CD4-positive, alpha-beta T cell (primary cell): ENCODE results near the gene PHACTR3. TPM values are rescaled to one million over a fixed set of nuclear protein-coding genes. Genes with fewer than 3 reads are reported as not detected.
"Not testable (repeated sequence)": the region's sequence is repeated elsewhere in the genome, so short reads cannot be mapped to it uniquely, and the experiment has no call there.

Experiments used
- ATAC-seq: fragments of 200-7000 bp; cut with Tn5 transposase; one replicate; pipeline ENCODE4 v1.10.0; 2022; ENCODE audit warnings: mild to moderate bottlenecking; ENCODE audit not compliant: poor library complexity
- CTCF ChIA-PET: fragments of 350-600 bp; sonication (Branson Sonifier 250); formaldehyde crosslinking; loops from one replicate; lab custom pipeline; 2021; ENCODE audit warnings: antibody characterized with exemption, inconsistent platforms; lab: Charles Lee
- POLR2A ChIA-PET: fragments of 350-600 bp; sonication (Branson Sonifier 250); formaldehyde crosslinking; loops from one replicate; lab custom pipeline; 2021; ENCODE audit warnings: antibody characterized with exemption, inconsistent platforms; lab: Charles Lee
- DNase-seq, 14 experiments: peaks; one replicate each; pipeline ENCODE4 v3.0.0-alpha.2; 2013 to 2020; ENCODE audit warnings: mixed read lengths in 2 of 14
- H3K27ac ChIP-seq, 2 donors: one replicate each; pipeline versions ENCODE4 v1.5.1 to v1.7.0; 2013; ENCODE audit warnings: low read length in 2 of 2, low read depth in 1 of 2, mild to moderate bottlenecking in 1 of 2
- H3K27me3 ChIP-seq, 2 experiments: 1 replicate in 1 of 2; 2 replicates in 1 of 2; pipeline versions ENCODE4 v1.6.1 to v1.7.0; 2013; ENCODE audit warnings: low read length in 2 of 2, control low read depth in 1 of 2, mild to moderate bottlenecking in 1 of 2, moderate library complexity in 1 of 2; ENCODE audit not compliant: insufficient read depth in 2 of 2, control insufficient read depth in 1 of 2
- H3K36me3 ChIP-seq: one replicate; pipeline ENCODE4 v1.6.1; 2013; ENCODE audit warnings: low read length, control low read depth; ENCODE audit not compliant: insufficient read depth
- H3K4me1 ChIP-seq: one replicate; pipeline ENCODE4 v1.6.1; 2013; ENCODE audit warnings: low read length, control low read depth; ENCODE audit not compliant: insufficient read depth
- H3K4me3 ChIP-seq: one replicate; pipeline ENCODE4 v1.5.1; 2013; ENCODE audit warnings: mild to moderate bottlenecking, low read length, moderate library complexity
- H3K9me3 ChIP-seq, 2 experiments: 1 replicate in 1 of 2; 2 replicates in 1 of 2; pipeline versions ENCODE4 v1.6.1 to v1.7.0; 2013; ENCODE audit warnings: low read length in 2 of 2, mild to moderate bottlenecking in 2 of 2, control low read depth in 1 of 2, moderate library complexity in 1 of 2; ENCODE audit not compliant: control insufficient read depth in 1 of 2, insufficient read depth in 1 of 2
- H3K27ac Mint-ChIP-seq: one replicate; pipeline ENCODE4 v1.8.0; 2020; ENCODE audit warnings: mixed read lengths
- H3K27me3 Mint-ChIP-seq: one replicate; pipeline ENCODE4 v1.8.0; 2021; ENCODE audit warnings: mixed read lengths
- H3K36me3 Mint-ChIP-seq: one replicate; pipeline ENCODE4 v1.8.0; 2021; ENCODE audit warnings: low read depth, mixed read lengths
- H3K4me1 Mint-ChIP-seq: one replicate; pipeline ENCODE4 v1.8.0; 2021; ENCODE audit warnings: low read depth, mixed read lengths
- H3K4me3 Mint-ChIP-seq: one replicate; pipeline ENCODE4 v1.8.0; 2020; ENCODE audit warnings: mild to moderate bottlenecking, mixed read lengths
- H3K9me3 Mint-ChIP-seq: one replicate; pipeline ENCODE4 v1.8.0; 2020; ENCODE audit warnings: mixed read lengths
- intact Hi-C, 2 experiments: fragments of 100-400 bp; cut with DNase I in 1 of 2; cut with micrococcal nuclease in 1 of 2; formaldehyde crosslinking; loops; one replicate each; pipeline versions ENCODE4 v1.15.1 to v1.9.0; 2023 to 2025; cut with DNase I, micrococcal nuclease
- total RNA-seq, 174 experiments: library from RNA in 2 of 174; stranded (reverse) in 2 of 174; gene quantifications; one replicate each; pipeline ENCODE4 v1.2.3 and lab custom pipeline; 2021 to 2026
- TF ChIP-seq, protein P1 (sequence below): fragments of 200-600 bp; IDR thresholded peaks from one replicate; pipeline ENCODE4 v1.8.0; 2022; ENCODE audit warnings: antibody characterized with exemption, mild to moderate bottlenecking

PHACTR3 gene
- total RNA-seq, 2 experiments from 2014 or later: not detected

DNA sequence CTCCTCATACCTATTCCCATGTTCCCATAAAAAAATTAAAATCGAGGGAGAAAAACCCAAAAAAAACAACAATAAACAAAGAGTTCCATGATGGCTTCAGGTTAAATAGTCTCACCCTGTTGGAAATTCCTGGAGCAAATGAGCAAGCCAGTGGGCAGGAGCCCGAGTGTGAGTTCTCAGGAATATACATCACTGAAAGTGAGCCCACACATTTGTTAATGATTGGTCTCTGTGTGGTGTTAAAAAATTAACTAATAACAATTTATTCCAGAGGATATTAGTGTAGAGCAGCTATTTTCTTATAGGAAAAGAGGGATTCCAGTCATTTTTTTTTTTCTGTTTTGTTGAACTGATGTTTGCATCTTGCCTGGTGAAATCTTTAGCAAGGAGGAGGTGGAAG, 12.9 kb downstream of the PHACTR3 start:
- Histone ChIP-seq H3K4me3 (no peak overlapping the region), H3K4me1 (no peaks in the 10 kb centered on the region), H3K27ac (no peak overlapping the region), H3K36me3 (no peaks in the 10 kb centered on the region), H3K9me3 (peaks cover 0 to 11% of the 10 kb centered on the region in 2 experiments), H3K27me3 (peaks cover 0 to 11% of the 10 kb centered on the region in 2 experiments)
- TF ChIP-seq, protein P1, sequence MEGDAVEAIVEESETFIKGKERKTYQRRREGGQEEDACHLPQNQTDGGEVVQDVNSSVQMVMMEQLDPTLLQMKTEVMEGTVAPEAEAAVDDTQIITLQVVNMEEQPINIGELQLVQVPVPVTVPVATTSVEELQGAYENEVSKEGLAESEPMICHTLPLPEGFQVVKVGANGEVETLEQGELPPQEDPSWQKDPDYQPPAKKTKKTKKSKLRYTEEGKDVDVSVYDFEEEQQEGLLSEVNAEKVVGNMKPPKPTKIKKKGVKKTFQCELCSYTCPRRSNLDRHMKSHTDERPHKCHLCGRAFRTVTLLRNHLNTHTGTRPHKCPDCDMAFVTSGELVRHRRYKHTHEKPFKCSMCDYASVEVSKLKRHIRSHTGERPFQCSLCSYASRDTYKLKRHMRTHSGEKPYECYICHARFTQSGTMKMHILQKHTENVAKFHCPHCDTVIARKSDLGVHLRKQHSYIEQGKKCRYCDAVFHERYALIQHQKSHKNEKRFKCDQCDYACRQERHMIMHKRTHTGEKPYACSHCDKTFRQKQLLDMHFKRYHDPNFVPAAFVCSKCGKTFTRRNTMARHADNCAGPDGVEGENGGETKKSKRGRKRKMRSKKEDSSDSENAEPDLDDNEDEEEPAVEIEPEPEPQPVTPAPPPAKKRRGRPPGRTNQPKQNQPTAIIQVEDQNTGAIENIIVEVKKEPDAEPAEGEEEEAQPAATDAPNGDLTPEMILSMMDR: no peak
- no peak overlapping the region for H3K27ac Mint-ChIP-seq
- no peaks in the 10 kb centered on the region for H3K36me3 Mint-ChIP-seq
- no peaks in the 10 kb centered on the region for H3K4me1 Mint-ChIP-seq
- no peaks in the 10 kb centered on the region for H3K9me3 Mint-ChIP-seq
- H3K4me3 Mint-ChIP-seq: no peak overlapping the region
- H3K27me3 Mint-ChIP-seq: peaks cover 40% of the 10 kb centered on the region
- CTCF ChIA-PET: no interaction called here
- POLR2A ChIA-PET: no interaction called here
- intact Hi-C loops: no loop called here
- ATAC-seq (no peak), DNase-seq (no peak)

DNA sequence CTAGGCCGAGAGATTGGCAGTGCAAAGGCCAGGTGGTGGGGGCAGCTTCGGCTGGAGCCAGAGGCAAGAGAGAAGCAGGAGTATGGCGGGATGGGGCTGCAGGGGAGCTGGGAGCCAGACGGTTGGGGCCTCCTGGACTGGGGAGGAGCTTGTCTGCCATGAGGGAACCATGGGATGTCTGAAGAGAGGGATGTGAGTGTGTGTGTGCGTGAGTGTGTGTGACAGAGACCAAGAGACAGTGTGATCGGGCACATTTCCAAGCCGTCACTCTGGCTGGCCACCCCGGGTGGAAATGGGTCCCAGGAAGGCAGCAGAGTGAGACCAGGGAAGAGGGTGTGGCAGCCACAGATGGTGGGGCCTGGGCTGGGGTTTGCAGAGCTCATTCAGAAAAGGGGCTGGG, 13.8 kb downstream of the PHACTR3 start:
- H3K36me3 Mint-ChIP-seq: no peaks in the 10 kb centered on the region
- no peak overlapping the region for H3K4me3 Mint-ChIP-seq
- peaks cover 0 to 9% of the 10 kb centered on the region in 2 experiments for H3K9me3 ChIP-seq
- no peaks in the 10 kb centered on the region for H3K4me1 Mint-ChIP-seq
- ATAC-seq (no peak), DNase-seq (no peak)
- no peak overlapping the region for H3K27ac ChIP-seq
- H3K4me1 ChIP-seq: no peaks in the 10 kb centered on the region
- no peak overlapping the region for H3K4me3 ChIP-seq
- peaks cover 36% of the 10 kb centered on the region for H3K27me3 Mint-ChIP-seq
- ChIA-PET CTCF (no interaction called here), POLR2A (no interaction called here)
- TF ChIP-seq, protein P1: no peak
- no peaks in the 10 kb centered on the region for H3K9me3 Mint-ChIP-seq
- no peaks in the 10 kb centered on the region for H3K36me3 ChIP-seq
- intact Hi-C loops: no loop called here
- peaks cover 0 to 11% of the 10 kb centered on the region in 2 experiments for H3K27me3 ChIP-seq
- no peak overlapping the region for H3K27ac Mint-ChIP-seq

DNA sequence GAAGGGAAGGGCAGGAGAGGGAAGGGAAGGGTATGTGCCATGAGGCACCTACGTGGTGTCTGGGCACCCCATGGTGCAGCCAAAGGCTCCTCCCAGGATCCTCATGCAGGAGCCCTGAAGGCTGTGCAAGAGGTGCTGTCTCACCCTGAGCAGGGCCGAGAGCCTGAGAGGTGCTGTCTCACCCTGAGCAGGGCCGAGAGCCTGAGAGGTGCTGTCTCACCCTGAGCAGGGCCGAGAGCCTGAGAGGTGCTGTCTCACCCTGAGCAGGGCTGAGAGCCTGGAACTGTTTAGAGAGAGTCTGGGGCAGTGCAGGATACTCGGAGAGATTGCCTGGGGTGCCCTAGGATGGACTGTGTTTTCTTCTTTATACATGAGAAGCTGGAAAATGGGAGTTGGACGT, 14.2 kb downstream of the PHACTR3 start:
- H3K9me3 Mint-ChIP-seq, H3K4me1 ChIP-seq, POLR2A ChIA-PET, H3K27ac Mint-ChIP-seq, H3K4me3 Mint-ChIP-seq, CTCF ChIA-PET, H3K9me3 ChIP-seq, H3K4me1 Mint-ChIP-seq, H3K36me3 Mint-ChIP-seq, DNase-seq, H3K36me3 ChIP-seq, H3K27ac ChIP-seq, intact Hi-C loops, ATAC-seq, H3K4me3 ChIP-seq: not testable (repeated sequence)
- peaks cover 0 to 11% of the 10 kb centered on the region in 2 experiments for H3K27me3 ChIP-seq
- peaks cover 36% of the 10 kb centered on the region for H3K27me3 Mint-ChIP-seq

DNA sequence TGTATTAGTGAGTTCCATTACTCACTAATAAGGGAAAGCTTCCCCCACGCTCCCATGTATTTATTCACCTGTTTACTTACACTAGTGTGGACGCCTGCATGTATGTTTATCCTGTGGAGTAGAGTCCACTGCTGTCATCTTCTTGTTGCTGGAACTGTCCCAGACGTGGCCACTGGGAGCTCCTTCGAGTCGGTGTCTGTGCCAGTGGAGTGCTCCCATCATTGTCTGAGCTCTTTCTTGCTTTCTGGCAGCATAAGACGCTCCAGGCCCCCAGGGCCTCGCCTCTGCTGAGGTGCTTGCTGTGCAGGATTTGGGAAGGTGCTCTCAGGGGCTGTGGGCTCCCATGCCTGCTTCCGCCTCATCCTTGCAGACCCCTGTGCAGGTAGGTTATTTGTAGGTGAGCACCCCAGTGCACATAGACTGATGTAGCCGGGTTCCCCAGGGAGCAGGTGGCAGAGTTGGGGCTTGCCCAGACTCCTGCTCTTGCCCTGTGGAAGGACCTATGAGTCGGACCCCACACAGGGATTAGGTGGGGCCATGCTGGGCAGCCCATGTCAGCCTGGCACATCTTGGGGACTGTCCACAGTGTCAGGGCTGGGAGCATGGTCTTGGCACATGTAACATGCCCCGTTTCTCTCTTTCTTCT, 16.6 kb downstream of the PHACTR3 start:
- H3K4me3 Mint-ChIP-seq: no peak overlapping the region
- Histone ChIP-seq H3K27me3 (peaks cover 0 to 4% of the 10 kb centered on the region in 2 experiments), H3K9me3 (peaks cover 0 to 14% of the 10 kb centered on the region in 2 experiments), H3K4me3 (no peak overlapping the region), H3K36me3 (no peaks in the 10 kb centered on the region), H3K4me1 (no peaks in the 10 kb centered on the region), H3K27ac (no peak overlapping the region)
- H3K27me3 Mint-ChIP-seq: peaks cover 36% of the 10 kb centered on the region
- no peaks in the 10 kb centered on the region for H3K4me1 Mint-ChIP-seq
- H3K27ac Mint-ChIP-seq: no peak overlapping the region
- intact Hi-C loops: loop anchor here in 1 of 2 experiments (10.0 kb wide), 1 partner anchor 994 kb away; no protein-coding TSS in a partner anchor
- ATAC-seq (no peak), DNase-seq (no peak)
- TF ChIP-seq, protein P1: no peak
- ChIA-PET POLR2A (no interaction called here), CTCF (no interaction called here)
- H3K9me3 Mint-ChIP-seq: no peaks in the 10 kb centered on the region
- H3K36me3 Mint-ChIP-seq: no peaks in the 10 kb centered on the region
